ENCODE results near the gene TCF25.

Gene TCF25

DNA sequence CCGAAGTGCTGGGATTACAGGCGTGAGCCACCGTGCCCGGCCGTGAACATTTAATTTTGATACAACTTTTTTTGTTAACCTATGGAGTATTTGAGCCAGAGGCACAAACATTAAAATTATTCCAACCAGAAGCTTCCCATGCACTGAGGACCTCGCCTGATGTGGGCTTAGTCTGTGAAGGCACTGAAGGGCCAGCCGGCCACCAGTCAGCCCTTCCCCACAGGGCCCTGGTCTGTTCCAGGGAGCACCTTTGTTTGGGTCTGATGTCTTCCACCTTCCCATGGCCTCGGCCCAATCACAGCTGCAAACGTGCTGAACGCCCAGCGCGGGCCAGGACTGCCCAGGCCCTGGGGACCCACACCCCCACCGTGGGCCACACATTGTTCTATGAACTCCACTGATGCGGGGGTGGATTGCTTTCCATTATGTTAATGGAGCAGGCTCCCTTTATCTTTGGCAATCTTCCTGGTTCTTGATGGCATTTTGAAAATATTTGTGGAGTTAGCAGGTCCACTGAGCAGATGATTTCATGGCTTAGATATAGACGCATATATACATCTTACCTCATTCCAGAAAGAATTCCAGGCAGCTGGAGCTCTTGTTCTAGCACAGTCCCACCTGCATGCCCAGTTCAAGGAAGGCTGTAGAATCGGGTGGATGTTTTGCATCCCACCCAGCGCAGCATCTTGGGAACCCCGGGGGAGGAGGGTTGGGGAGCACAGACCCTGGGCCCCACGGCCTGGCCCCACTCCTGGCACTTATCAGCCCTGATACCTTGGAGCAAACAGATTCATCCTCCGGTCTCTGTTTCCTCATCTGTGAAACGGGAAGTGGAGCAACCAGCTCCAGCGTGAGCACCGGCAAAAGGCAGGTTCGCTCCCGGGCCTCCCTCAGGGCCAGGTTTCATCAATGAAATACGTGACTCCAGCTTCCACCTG, 30.7 kb upstream of the TCF25 start:
- in situ Hi-C loops (cut with HindIII; ENCODE audit: low sequenced_read_pairs) = no loop called here
- TF ChIP-seq, protein P1, sequence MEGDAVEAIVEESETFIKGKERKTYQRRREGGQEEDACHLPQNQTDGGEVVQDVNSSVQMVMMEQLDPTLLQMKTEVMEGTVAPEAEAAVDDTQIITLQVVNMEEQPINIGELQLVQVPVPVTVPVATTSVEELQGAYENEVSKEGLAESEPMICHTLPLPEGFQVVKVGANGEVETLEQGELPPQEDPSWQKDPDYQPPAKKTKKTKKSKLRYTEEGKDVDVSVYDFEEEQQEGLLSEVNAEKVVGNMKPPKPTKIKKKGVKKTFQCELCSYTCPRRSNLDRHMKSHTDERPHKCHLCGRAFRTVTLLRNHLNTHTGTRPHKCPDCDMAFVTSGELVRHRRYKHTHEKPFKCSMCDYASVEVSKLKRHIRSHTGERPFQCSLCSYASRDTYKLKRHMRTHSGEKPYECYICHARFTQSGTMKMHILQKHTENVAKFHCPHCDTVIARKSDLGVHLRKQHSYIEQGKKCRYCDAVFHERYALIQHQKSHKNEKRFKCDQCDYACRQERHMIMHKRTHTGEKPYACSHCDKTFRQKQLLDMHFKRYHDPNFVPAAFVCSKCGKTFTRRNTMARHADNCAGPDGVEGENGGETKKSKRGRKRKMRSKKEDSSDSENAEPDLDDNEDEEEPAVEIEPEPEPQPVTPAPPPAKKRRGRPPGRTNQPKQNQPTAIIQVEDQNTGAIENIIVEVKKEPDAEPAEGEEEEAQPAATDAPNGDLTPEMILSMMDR (IDR thresholded peaks at IDR 0.05; ENCODE audit: low read depth, low read length, missing control alignments) = no peak

DNA sequence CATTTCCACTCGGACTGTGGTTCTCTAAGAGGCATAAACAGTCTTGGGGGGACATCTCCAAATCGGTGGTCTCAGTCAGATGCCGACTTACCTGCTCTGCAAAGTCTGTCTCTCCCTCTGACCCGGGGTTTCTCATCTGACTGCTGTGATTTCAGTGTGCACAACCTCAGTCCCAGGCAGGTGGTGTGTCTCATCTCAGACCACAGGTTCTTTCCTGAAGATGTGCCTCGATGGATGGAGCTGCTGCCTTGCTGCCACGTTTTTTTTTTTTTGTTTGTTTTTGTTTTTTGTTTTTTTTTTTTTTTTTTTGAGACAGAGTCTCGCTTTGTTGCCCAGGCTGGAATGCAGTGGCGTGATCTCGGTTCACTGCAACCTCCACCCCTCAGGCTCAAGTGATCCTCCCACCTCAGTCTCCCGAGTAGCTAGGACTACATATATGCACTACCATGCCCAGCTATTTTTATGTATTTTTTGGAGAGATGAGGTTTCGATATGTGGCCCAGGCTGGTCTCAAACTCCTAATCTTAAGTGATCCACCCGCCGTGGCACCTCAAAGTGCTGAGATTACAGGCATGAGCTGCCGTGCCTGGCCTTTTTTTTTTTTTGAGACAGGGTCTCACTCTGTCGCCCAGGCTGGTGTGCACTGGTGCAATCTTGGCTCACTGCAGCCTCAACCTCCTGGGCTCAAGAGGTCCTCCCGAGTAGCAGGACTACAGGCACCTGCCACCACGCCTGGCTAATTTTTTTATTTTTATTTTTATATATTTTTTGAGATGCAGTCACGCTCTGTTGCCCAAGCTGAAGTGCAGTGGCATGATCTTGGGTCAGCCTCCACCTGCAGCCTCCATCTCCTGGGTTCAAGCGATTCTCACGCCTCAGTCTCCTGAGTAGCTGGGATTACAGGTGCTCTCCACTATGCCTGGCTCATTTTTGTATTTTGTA, 29.7 kb upstream of the TCF25 start:
- TF ChIP-seq, protein P1 (IDR thresholded peaks at IDR 0.05; ENCODE audit: low read depth, low read length, missing control alignments) = no peak
- H3K4me3 ChIP-seq (ENCODE audit: low read depth, low read length) = no peak overlapping the region
- in situ Hi-C loops (cut with HindIII; ENCODE audit: low sequenced_read_pairs) = no loop called here
- DNase-seq (ENCODE audit: low read depth) = no peak

More for the DNA sequence above, 30.7 kb upstream of the TCF25 start:
- DNase-seq (ENCODE audit: low read depth) = peak; percentile 75
- no peak overlapping the region for H3K4me3 ChIP-seq (ENCODE audit: low read depth, low read length)

DNA sequence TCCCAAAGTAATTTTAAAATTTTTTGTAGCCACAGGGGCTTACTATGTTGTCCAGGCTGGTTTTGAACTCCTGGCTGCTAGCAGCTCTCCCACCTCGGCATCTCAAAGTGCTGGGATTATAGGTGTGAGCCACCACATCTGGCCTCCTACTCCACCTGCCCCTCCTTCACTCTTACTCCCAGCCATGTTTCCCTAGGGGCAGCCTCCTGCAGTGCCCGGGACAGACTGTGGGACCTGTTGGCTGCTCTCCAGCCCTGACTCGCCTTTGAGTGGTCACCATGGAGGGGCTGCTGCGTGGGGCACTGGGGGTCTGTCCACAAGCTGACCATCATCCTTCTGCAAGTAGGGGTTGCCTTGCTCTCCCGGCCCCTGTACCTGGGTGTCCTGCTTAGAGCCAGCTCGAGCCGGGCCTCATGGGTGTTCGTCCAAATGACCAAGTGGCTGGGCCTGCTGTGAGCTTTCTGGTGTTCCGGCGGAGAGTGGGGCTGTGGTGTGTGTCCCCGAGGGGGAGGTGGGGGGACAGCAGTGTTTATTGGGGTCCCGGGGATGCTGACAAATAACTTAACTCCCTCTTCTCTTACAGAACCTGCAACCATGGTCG, 28.6 kb upstream of the TCF25 start:
- no peak for DNase-seq (ENCODE audit: low read depth)
- TF ChIP-seq, protein P1 (IDR thresholded peaks at IDR 0.05; ENCODE audit: low read depth, low read length, missing control alignments) = no peak
- H3K4me3 ChIP-seq (ENCODE audit: low read depth, low read length) = no peak overlapping the region
- in situ Hi-C loops (cut with HindIII; ENCODE audit: low sequenced_read_pairs) = no loop called here

DNA sequence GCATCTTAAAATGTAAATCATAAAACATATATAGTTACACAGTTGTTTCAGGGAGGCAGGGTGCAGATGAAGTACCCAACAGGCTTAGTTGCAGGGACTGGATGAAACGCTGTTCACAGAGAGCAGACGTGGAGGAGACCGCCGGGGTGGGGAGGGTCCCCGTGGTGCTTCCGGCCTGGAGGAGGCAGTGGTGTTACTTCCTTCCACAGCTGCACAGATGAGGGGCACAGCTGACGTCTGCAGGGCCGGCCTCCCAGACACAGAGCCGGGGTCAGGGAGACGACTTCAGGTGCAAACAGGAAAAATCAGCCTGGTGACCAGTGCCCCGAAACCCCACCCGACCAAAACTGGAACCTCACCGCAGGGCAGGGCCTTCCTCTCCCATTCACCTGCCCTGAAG, 28.0 kb upstream of the TCF25 start:
- no peak overlapping the region for H3K4me3 ChIP-seq (ENCODE audit: low read depth, low read length)
- DNase-seq (ENCODE audit: low read depth) = no peak
- TF ChIP-seq, protein P1 (IDR thresholded peaks at IDR 0.05; ENCODE audit: low read depth, low read length, missing control alignments) = no peak
- in situ Hi-C loops (cut with HindIII; ENCODE audit: low sequenced_read_pairs) = no loop called here

DNA sequence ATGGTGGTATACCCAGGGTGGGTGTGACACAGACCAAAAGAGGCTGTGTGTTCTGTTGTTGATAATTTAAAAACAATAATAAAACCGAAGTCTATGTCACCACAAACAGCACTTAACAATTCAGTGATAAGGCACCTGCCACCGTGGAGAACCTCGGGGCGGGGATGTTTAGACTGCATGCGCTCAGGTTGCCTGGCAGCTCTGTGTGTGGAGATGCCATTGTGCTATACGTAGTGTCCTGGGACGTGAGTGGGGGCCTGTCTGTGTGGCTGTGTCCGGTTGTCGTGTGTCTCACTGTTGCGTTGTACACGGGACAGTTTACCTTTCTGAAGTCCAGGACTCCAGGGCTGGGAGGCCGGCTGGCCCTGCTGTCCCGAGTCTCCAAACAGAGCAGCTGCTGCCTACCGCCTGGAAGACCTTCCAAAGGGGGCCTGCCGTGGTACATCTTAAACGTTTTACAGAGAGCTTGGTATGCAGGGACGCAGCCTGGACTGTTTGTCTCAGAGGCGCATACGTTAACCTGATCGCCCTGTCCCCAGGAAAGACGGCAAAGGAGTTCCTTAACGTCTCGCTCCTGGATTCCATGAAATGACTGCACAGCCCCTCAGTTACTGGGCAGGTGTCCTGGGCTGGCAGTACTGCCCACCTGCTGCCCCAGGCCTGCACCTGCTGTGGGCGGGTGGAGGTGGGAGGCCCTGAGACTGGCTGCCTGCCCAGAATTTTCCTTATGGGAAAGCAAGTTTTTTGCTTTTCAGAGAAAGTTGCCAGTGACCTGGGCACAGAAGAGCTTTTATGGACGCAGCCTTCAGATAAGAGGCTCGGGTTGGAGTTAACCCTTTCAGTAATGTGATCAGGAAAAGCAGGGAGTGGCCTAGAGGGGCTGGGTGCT, 26.1 kb upstream of the TCF25 start:
- TF ChIP-seq, protein P1 (IDR thresholded peaks at IDR 0.05; ENCODE audit: low read depth, low read length, missing control alignments) = no peak
- no peak overlapping the region for H3K4me3 ChIP-seq (ENCODE audit: low read depth, low read length)
- in situ Hi-C loops (cut with HindIII; ENCODE audit: low sequenced_read_pairs) = no loop called here
- no peak for DNase-seq (ENCODE audit: low read depth)

Data from astrocyte of the cerebellum (primary cell).